Measurements from ENCODE around the gene HERC5. TPM values are rescaled to one million over a fixed set of nuclear protein-coding genes. Genes with fewer than 3 reads are reported as not detected.

HERC5 gene
- total RNA-seq, 1 donor from 2014 or later, result 7.0 TPM

DNA sequence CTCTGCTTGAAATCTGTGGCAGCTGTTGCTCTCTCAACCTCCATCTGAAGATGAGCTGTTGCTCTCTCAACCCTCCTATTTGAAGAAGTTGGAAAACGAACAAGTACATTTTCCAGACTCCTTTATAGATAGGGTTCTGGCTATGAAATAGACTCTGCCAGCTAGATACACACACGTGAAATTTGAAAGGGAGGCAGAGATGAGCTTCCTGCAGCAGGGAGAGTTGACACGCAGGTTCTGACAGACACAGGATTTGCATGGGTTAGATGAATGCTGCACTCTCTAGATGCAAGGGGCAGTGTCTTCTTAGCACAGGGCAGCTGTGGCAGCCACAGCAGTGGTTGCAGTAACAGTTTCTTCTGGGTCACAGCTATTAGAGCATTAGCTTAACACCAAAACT, 74.6 kb downstream of the HERC5 start:
- TF ChIP-seq, protein P1, sequence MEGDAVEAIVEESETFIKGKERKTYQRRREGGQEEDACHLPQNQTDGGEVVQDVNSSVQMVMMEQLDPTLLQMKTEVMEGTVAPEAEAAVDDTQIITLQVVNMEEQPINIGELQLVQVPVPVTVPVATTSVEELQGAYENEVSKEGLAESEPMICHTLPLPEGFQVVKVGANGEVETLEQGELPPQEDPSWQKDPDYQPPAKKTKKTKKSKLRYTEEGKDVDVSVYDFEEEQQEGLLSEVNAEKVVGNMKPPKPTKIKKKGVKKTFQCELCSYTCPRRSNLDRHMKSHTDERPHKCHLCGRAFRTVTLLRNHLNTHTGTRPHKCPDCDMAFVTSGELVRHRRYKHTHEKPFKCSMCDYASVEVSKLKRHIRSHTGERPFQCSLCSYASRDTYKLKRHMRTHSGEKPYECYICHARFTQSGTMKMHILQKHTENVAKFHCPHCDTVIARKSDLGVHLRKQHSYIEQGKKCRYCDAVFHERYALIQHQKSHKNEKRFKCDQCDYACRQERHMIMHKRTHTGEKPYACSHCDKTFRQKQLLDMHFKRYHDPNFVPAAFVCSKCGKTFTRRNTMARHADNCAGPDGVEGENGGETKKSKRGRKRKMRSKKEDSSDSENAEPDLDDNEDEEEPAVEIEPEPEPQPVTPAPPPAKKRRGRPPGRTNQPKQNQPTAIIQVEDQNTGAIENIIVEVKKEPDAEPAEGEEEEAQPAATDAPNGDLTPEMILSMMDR (IDR thresholded peaks at IDR 0.05; ENCODE audit: unreplicated experiment), result no peak
- H3K27ac Mint-ChIP-seq, result no peak overlapping the region
- peaks cover 12% of the 10 kb centered on the region for H3K4me1 Mint-ChIP-seq
- no peak for DNase-seq (ENCODE audit: low spot score in 2 of 2, unreplicated experiment in 2 of 2)
- no peaks in the 10 kb centered on the region for H3K27me3 Mint-ChIP-seq (ENCODE audit: low read depth)
- no peak overlapping the region for H3K4me3 Mint-ChIP-seq
- H3K36me3 Mint-ChIP-seq, result no peaks in the 10 kb centered on the region
- H3K9me3 Mint-ChIP-seq, result no peaks in the 10 kb centered on the region

DNA sequence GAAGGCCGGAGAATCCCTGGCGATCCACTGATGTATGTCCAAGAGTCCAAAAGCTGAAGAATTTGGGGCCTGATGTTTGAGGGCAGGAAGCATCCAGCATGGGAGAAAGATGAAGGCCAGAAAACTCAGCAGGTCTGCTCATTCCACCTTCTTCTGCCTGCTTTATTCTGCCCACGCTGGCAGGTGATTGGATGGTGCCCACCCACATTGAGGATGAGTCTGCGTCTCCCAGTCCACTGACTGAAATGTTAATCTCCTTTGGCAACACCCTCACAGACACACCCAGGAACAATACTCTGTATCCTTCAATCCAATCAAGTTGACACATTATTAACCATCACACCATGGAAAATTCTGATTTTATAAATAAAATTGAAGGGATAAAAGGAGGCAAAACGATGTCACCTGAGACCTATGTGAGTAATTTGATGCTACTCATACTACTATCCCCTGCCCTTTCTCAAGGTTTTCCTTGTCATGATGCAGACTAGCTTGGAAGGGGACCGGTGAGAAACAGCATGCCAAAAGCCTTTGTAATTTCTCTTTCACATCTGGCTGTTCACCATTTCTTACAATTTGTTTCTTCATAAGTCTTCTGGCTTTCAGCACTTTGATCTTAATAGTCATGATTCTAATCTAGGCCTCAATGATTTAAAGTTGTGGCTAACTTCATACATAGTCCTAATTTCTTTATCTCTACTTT, 76.3 kb downstream of the HERC5 start:
- TF ChIP-seq, protein P1 (IDR thresholded peaks at IDR 0.05; ENCODE audit: unreplicated experiment), result no peak
- H3K36me3 Mint-ChIP-seq, result no peaks in the 10 kb centered on the region
- H3K27ac Mint-ChIP-seq, result no peak overlapping the region
- H3K27me3 Mint-ChIP-seq (ENCODE audit: low read depth), result no peaks in the 10 kb centered on the region
- H3K9me3 Mint-ChIP-seq, result no peaks in the 10 kb centered on the region
- DNase-seq (ENCODE audit: low spot score in 2 of 2, unreplicated experiment in 2 of 2), result no peak
- H3K4me1 Mint-ChIP-seq, result peaks cover 12% of the 10 kb centered on the region
- H3K4me3 Mint-ChIP-seq, result no peak overlapping the region

DNA sequence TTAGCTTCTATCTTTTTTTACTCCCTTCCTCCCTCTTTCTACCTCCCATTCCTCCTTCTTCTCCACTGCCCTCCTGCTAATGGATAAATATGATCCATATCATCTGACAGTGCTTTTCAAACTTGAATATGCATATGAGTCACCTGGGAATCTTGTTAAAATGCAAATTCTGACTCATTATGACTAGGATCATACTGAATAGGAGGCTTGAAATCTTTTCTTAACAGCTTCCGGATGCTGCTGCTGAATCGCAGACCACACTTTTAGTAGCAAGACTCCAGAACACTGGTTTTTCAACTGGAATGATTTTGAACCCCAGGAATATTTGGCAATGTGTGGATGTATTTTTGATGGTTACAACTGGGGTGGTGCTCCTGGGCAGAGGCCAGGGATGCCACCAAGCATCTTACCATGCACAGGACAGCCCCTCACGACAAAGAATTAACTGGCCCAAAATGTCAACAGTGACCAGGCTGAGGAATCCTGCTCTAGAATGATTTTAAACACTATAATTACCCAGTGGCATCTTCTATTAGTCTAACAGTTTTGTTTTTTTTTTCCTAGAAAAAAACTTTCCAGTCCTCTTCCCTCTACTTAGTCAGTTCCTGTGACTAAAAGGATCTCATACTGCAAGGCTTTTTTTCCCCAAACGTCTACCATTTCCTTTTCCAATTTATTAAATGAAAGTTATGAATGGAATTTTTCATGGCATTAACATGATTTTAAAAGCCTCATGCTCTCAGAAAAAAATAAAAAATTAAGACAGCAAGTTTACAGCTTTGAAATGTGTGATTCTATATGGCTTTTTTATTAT, 77.2 kb downstream of the HERC5 start:
- Mint-ChIP-seq H3K36me3 (no peaks in the 10 kb centered on the region), H3K4me1 (peaks cover 12% of the 10 kb centered on the region), H3K4me3 (no peak overlapping the region), H3K27ac (no peak overlapping the region), H3K9me3 (no peaks in the 10 kb centered on the region), H3K27me3 (ENCODE audit: low read depth) (no peaks in the 10 kb centered on the region)
- TF ChIP-seq, protein P1 (IDR thresholded peaks at IDR 0.05; ENCODE audit: unreplicated experiment), result no peak
- no peak for DNase-seq (ENCODE audit: low spot score in 2 of 2, unreplicated experiment in 2 of 2)

DNA sequence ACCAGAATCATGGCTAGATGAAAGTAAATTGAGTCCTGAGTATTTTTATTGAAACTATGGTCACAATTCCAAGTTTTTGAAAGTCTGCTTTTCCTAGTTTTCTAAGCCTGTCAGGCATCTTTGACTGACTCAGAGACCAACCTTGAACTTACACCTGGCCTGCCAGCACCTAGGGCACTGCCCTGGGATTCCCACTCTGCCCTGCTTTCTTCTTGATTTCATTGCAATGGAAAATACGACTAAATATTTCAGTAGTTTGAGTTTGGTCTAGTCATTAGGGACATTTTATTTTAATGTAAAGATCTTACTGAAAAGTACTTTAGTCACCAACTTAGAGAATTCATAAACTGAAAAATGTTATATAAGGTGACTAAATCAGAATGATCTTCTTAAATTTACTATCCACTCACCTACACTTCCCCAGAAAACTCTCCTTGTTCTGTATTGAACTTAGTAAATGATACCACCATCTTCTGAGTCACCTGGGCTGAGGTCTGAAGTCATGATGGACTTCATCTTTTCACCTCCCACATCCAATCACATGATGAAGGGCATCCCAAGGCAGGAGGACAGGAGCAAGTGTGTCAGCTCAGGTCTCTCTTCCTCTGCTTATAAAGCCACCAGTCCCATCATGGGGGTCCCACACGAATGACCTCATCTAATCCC, 78.3 kb downstream of the HERC5 start:
- peaks cover 14% of the 10 kb centered on the region for H3K4me1 Mint-ChIP-seq
- TF ChIP-seq, protein P1 (IDR thresholded peaks at IDR 0.05; ENCODE audit: unreplicated experiment), result no peak
- no peak overlapping the region for H3K27ac Mint-ChIP-seq
- no peak overlapping the region for H3K4me3 Mint-ChIP-seq
- H3K36me3 Mint-ChIP-seq, result no peaks in the 10 kb centered on the region
- DNase-seq (ENCODE audit: low spot score in 2 of 2, unreplicated experiment in 2 of 2), result no peak
- H3K9me3 Mint-ChIP-seq, result no peaks in the 10 kb centered on the region
- H3K27me3 Mint-ChIP-seq (ENCODE audit: low read depth), result no peaks in the 10 kb centered on the region

DNA sequence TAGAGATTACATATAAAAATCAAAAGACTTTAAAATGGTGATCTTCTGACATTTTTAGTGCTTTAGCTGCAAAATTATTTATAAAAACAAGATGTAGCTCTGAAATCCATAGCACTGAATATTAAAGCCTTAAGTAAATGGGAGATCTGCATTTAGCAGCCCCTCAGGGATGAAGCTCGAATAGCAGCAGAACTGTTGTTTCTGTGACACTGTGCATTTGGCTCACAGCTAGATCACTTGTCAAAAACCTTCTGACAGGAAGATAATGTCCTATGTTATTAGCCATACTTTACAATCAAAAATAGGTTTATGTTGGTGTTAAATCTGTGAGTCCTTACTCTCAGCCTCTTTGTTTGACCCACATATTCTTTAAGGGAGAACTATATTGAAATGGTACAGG, 80.8 kb downstream of the HERC5 start:
- no peaks in the 10 kb centered on the region for H3K36me3 Mint-ChIP-seq
- H3K27me3 Mint-ChIP-seq (ENCODE audit: low read depth), result peaks cover 3% of the 10 kb centered on the region
- H3K27ac Mint-ChIP-seq, result no peak overlapping the region
- TF ChIP-seq, protein P1 (IDR thresholded peaks at IDR 0.05; ENCODE audit: unreplicated experiment), result no peak
- DNase-seq (ENCODE audit: low spot score in 2 of 2, unreplicated experiment in 2 of 2), result no peak
- peaks cover 14% of the 10 kb centered on the region for H3K4me1 Mint-ChIP-seq
- no peak overlapping the region for H3K4me3 Mint-ChIP-seq
- no peaks in the 10 kb centered on the region for H3K9me3 Mint-ChIP-seq
